CD14-positive monocyte (primary cell): ENCODE measurements around the gene LBHD2. TPM values are rescaled to one million over a fixed set of nuclear protein-coding genes. Genes with fewer than 3 reads are reported as not detected.

Experiments used
- DNase-seq, 3 donors: peaks; one replicate each; pipeline ENCODE4 v3.0.0-alpha.2; 2011 to 2022
- H2AFZ ChIP-seq: 2 replicates; pipeline ENCODE4 v1.6.0; 2012; ENCODE audit warnings: mild to moderate bottlenecking, low read depth, low read length, inconsistent platforms; ENCODE audit not compliant: insufficient read depth, poor library complexity, severe bottlenecking
- H3K27ac ChIP-seq, 2 donors: 1 replicate in 1 of 2; 2 replicates in 1 of 2; pipeline ENCODE4 v1.5.1; 2012 to 2013; ENCODE audit warnings: low read length in 2 of 2, control low read depth in 1 of 2, inconsistent platforms in 1 of 2, low read depth in 1 of 2, mild to moderate bottlenecking in 1 of 2
- H3K27me3 ChIP-seq, 2 donors: one replicate each; pipeline versions ENCODE4 v1.6.0 to v1.6.1; 2011 to 2013; ENCODE audit warnings: low read length in 2 of 2; ENCODE audit not compliant: control insufficient read depth in 2 of 2, insufficient read depth in 2 of 2
- H3K36me3 ChIP-seq, 2 donors: replicated peaks in 1 of 2; 1 replicate in 1 of 2; 2 replicates in 1 of 2; pipeline versions ENCODE4 v1.5.1 to v1.6.1; 2012 to 2013; ENCODE audit warnings: low read length in 2 of 2, control low read depth in 1 of 2, inconsistent platforms in 1 of 2, mild to moderate bottlenecking in 1 of 2; ENCODE audit not compliant: insufficient read depth in 2 of 2, control insufficient read depth in 1 of 2
- H3K4me1 ChIP-seq, 2 donors: 1 replicate in 1 of 2; 2 replicates in 1 of 2; pipeline versions ENCODE4 v1.5.1 to v1.6.1; 2012 to 2013; ENCODE audit warnings: low read length in 2 of 2, control low read depth in 1 of 2, inconsistent platforms in 1 of 2, mild to moderate bottlenecking in 1 of 2, moderate library complexity in 1 of 2; ENCODE audit not compliant: insufficient read depth in 2 of 2, control insufficient read depth in 1 of 2
- H3K4me2 ChIP-seq: replicated peaks from 2 replicates; pipeline ENCODE3; 2012; ENCODE audit warnings: low read length, moderate library complexity, mild to moderate bottlenecking; ENCODE audit not compliant: poor library complexity, severe bottlenecking; ENCODE audit errors: extremely low read depth
- H3K4me3 ChIP-seq, 3 experiments: fragments of 200-600 bp in 1 of 3; sonication (generic) in 1 of 3; replicated peaks in 1 of 3; 1 replicate in 2 of 3; 2 replicates in 1 of 3; pipeline ENCODE4 v1.5.1; 2011 to 2013; ENCODE audit warnings: low read length in 3 of 3, mild to moderate bottlenecking in 3 of 3, control low read depth in 2 of 3, low read depth in 2 of 3, inconsistent platforms in 1 of 3, moderate library complexity in 1 of 3
- H3K79me2 ChIP-seq: 2 replicates; pipeline ENCODE4 v1.6.0; 2012; ENCODE audit warnings: mild to moderate bottlenecking, control low read depth, inconsistent platforms, low read length, moderate library complexity; ENCODE audit not compliant: insufficient read depth
- H3K9ac ChIP-seq: 2 replicates; pipeline ENCODE4 v1.6.0; 2017; ENCODE audit warnings: low read length, mild to moderate bottlenecking; ENCODE audit not compliant: insufficient read depth, poor library complexity, severe bottlenecking
- H3K9me3 ChIP-seq, 2 donors: replicated peaks in 1 of 2; 1 replicate in 1 of 2; 2 replicates in 1 of 2; pipeline versions ENCODE4 v1.5.1 to v1.6.1; 2012 to 2013; ENCODE audit warnings: low read length in 2 of 2, control low read depth in 1 of 2; ENCODE audit not compliant: control insufficient read depth in 1 of 2, insufficient read depth in 1 of 2
- H4K20me1 ChIP-seq: 2 replicates; pipeline ENCODE4 v1.6.0; 2012; ENCODE audit warnings: mild to moderate bottlenecking, low read length, control low read depth, moderate library complexity; ENCODE audit not compliant: insufficient read depth
- H3K27ac Mint-ChIP-seq, 7 donors: one replicate each; pipeline ENCODE4 v1.8.0; 2020; ENCODE audit warnings: mild to moderate bottlenecking in 7 of 7, mixed read lengths in 7 of 7, moderate library complexity in 6 of 7, inconsistent platforms in 2 of 7
- H3K27me3 Mint-ChIP-seq, 3 donors: one replicate each; pipeline ENCODE4 v1.8.0; 2021 to 2022; ENCODE audit warnings: low read depth in 3 of 3, mild to moderate bottlenecking in 3 of 3, mixed read lengths in 3 of 3, moderate library complexity in 3 of 3, inconsistent platforms in 1 of 3
- H3K36me3 Mint-ChIP-seq, 2 donors: one replicate each; pipeline ENCODE4 v1.8.0; 2020; ENCODE audit warnings: mixed read lengths in 2 of 2, inconsistent platforms in 1 of 2, mild to moderate bottlenecking in 1 of 2
- H3K4me1 Mint-ChIP-seq: one replicate; pipeline ENCODE4 v1.8.0; 2020; ENCODE audit warnings: mild to moderate bottlenecking, mixed read lengths
- H3K4me3 Mint-ChIP-seq, 2 donors: one replicate each; pipeline ENCODE4 v1.8.0; 2020; ENCODE audit warnings: mild to moderate bottlenecking in 2 of 2, mixed read lengths in 2 of 2, moderate library complexity in 1 of 2
- H3K9me3 Mint-ChIP-seq, 7 donors: one replicate each; pipeline ENCODE4 v1.8.0; 2020 to 2022; ENCODE audit warnings: mixed read lengths in 7 of 7, mild to moderate bottlenecking in 6 of 7, moderate library complexity in 6 of 7, inconsistent platforms in 2 of 7
- WGBS: methylation state at CpG from one replicate; pipeline ENCODE4 v1.1.5; 2013; ENCODE audit warnings: missing lambda C conversion rate; ENCODE audit not compliant: insufficient coverage; 5-methylcytosine and 5-hydroxymethylcytosine counted together
- intact Hi-C, 2 donors: fragments of 100-400 bp; cut with micrococcal nuclease; formaldehyde crosslinking; loops; one replicate each; pipeline versions ENCODE4 v1.15.0 to v1.15.1; 2023
- polyA plus RNA-seq, 3 donors: library from polyadenylated mRNA; depleted of rRNA in 1 of 3; unstranded in 2 of 3; stranded (reverse) in 1 of 3; fragments of 300-500 nt in 2 of 3; fragments of >200 nt in 1 of 3; fragmentation: Illumina TruSeq in 2 of 3; gene quantifications; 1 replicate in 2 of 3; 2 replicates in 1 of 3; pipeline ENCODE4 v1.2.3, GENCODE V29; 2012 to 2021
- TF ChIP-seq, protein P1 (sequence below): fragments of 200-600 bp; IDR thresholded peaks from one replicate; pipeline ENCODE4 v1.8.0; 2022; ENCODE audit warnings: antibody characterized with exemption, mild to moderate bottlenecking

Gene LBHD2
- polyA plus RNA-seq, 3 donors: not detected

DNA sequence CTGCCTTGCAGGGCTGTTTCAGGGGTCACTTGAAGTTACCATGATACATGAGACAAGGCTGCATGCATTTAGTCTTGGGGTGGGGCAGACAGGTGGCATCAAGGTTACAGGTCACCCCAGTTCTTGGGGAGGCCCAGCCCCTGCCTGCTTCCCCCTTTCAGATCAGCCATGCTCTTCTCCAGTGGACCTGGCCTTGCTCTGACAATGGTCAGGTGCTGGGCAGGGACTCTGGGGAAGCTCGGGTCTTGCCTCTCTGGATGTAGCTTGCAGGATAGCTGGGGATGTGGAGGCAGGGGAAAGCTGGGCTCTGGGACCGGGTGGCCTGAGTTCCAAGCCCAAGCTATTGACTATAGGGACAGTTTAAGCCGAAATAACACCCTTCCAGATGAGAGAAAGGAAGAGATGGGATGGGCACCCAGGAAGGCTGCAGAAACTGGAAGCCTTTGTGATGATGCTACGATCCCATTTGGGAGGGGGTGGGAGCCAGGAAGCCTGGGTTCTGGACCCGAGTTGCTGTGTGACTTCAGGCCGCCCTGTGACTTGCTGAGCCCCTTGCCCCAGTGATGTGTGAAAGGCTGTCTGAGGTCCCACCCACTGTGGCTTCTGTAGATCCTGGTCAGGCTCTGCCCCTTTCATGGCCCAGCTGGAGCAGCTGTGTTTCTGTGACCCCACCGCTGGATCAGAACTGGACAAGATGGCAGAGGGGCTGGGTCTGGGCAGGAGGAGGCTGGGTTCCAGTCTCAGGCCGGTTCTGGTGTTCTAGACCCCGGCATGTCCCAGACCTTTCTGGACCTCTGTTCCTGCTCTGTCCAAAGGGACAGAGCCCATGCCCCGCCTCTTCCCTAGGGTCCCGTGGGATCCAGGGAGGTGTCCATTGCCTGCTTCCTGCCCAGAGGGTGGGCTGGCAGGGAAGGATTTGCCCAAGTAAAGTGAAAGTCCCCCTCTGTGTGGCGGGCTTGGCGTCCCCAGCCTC is 41.4 kb downstream of the LBHD2 start:
- H3K4me2 ChIP-seq: peak overlapping the region; percentile 84
- H3K4me3 ChIP-seq: peak overlapping the region; percentile 70 to 95 (median 95)
- Mint-ChIP-seq H3K27ac (peak overlapping the region; percentile 37 to 81 (median 69)), H3K27me3 (no peaks in the 10 kb centered on the region), H3K9me3 (peaks cover 0 to 2% (median 0%) of the 10 kb centered on the region in 7 donors), H3K4me3 (peak overlapping the region; percentile 95 to 98), H3K4me1 (peaks cover 51% of the 10 kb centered on the region), H3K36me3 (peaks cover 46 to 58% of the 10 kb centered on the region in 2 donors)
- peaks cover 48 to 53% of the 10 kb centered on the region in 2 donors for H3K36me3 ChIP-seq
- H3K79me2 ChIP-seq: peaks cover 78% of the 10 kb centered on the region
- peaks cover 68% of the 10 kb centered on the region for H4K20me1 ChIP-seq
- peak overlapping the region; percentile 95 for H3K9ac ChIP-seq
- no peak overlapping the region for H2AFZ ChIP-seq
- DNase-seq: no peak
- intact Hi-C loops: no loop called here
- peak overlapping the region in 1 of 2 donors; percentile 99 for H3K27ac ChIP-seq
- no peaks in the 10 kb centered on the region for H3K9me3 ChIP-seq
- TF ChIP-seq, protein P1, sequence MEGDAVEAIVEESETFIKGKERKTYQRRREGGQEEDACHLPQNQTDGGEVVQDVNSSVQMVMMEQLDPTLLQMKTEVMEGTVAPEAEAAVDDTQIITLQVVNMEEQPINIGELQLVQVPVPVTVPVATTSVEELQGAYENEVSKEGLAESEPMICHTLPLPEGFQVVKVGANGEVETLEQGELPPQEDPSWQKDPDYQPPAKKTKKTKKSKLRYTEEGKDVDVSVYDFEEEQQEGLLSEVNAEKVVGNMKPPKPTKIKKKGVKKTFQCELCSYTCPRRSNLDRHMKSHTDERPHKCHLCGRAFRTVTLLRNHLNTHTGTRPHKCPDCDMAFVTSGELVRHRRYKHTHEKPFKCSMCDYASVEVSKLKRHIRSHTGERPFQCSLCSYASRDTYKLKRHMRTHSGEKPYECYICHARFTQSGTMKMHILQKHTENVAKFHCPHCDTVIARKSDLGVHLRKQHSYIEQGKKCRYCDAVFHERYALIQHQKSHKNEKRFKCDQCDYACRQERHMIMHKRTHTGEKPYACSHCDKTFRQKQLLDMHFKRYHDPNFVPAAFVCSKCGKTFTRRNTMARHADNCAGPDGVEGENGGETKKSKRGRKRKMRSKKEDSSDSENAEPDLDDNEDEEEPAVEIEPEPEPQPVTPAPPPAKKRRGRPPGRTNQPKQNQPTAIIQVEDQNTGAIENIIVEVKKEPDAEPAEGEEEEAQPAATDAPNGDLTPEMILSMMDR: no peak
- peaks cover 58 to 78% of the 10 kb centered on the region in 2 donors for H3K4me1 ChIP-seq
- no peaks in the 10 kb centered on the region for H3K27me3 ChIP-seq
- 96% methylated on average over 11 of the region's 13 CpGs for WGBS

DNA sequence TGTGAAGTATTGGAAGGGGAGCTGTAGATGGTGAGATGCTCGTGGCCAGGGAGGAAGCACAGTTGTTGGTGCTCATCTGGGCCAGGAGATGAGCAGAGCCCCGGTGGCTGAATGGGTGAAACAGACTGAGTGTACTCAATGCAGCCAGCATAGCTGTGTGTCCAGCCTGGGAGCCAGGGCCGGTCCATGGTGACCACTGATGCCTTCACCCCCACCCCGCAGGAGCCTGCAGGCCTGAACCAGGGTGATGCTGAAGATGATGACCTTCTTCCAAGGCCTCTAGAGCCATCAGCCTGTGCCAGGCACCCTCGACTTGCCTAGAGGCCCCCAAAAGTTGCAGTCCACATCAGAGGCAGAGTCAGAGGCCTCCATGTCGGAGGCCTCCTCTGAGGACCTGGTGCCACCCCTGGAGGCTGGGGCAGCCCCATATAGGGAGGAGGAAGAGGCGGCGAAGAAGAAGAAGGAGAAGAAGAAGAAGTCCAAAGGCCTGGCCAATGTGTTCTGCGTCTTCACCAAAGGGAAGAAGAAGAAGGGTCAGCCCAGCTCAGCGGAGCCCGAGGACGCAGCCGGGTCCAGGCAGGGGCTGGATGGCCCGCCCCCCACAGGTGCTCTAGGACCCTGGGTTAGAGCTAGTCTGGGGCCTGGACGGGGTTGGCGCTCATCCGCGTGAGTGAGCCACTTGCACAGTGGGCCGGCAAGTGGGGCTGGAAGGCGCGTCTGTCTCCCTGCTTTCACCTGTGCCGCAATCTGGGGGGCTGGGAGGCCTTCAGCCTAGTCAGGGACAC is 42.3 kb downstream of the LBHD2 start:
- Histone ChIP-seq H3K4me1 (peaks cover 49 to 69% of the 10 kb centered on the region in 2 donors), H3K4me2 (peak overlapping the region; percentile 84), H3K4me3 (peak overlapping the region; percentile 70 to 95 (median 95)), H3K27ac (peak overlapping the region in 1 of 2 donors; percentile 99), H2AFZ (no peak overlapping the region), H3K36me3 (peaks cover 57 to 62% of the 10 kb centered on the region in 2 donors), H3K9ac (peak overlapping the region; percentile 36), H3K27me3 (no peaks in the 10 kb centered on the region), H3K79me2 (peaks cover 83% of the 10 kb centered on the region), H3K9me3 (no peaks in the 10 kb centered on the region), H4K20me1 (peaks cover 77% of the 10 kb centered on the region)
- H3K27me3 Mint-ChIP-seq: peaks cover 0 to under 1% (median 0%) of the 10 kb centered on the region in 3 donors
- WGBS: 95% methylated on average over 20 of the region's 22 CpGs
- peaks cover 0 to 2% (median 0%) of the 10 kb centered on the region in 7 donors for H3K9me3 Mint-ChIP-seq
- peak overlapping the region in 6 of 7 donors; percentile 39 to 77 (median 56) for H3K27ac Mint-ChIP-seq
- TF ChIP-seq, protein P1: no peak
- peak overlapping the region; percentile 80 to 95 for H3K4me3 Mint-ChIP-seq
- peaks cover 43% of the 10 kb centered on the region for H3K4me1 Mint-ChIP-seq
- DNase-seq: no peak
- intact Hi-C loops: no loop called here
- peaks cover 55 to 67% of the 10 kb centered on the region in 2 donors for H3K36me3 Mint-ChIP-seq
